Ishikawa (cell line): ENCODE measurements around the gene NDUFB10.

Experiments used
- CEBPB ChIP-seq: IDR thresholded peaks from 2 replicates; pipeline ENCODE4 v1.6.1; 2012
- EP300 ChIP-seq: IDR thresholded peaks from 2 replicates; pipeline ENCODE4 v1.6.1; 2012; ENCODE audit warnings: borderline replicate concordance
- FOXM1 ChIP-seq: IDR thresholded peaks from 2 replicates; pipeline ENCODE4 v1.6.1; 2012; ENCODE audit warnings: low read depth, borderline replicate concordance
- RAD21 ChIP-seq: IDR thresholded peaks from 2 replicates; pipeline ENCODE4 v1.6.1; 2012; ENCODE audit warnings: low read depth
- TAF1 ChIP-seq: IDR thresholded peaks from 2 replicates; pipeline ENCODE4 v1.6.1; 2012; ENCODE audit warnings: low read depth, mild to moderate bottlenecking
- TCF12 ChIP-seq: IDR thresholded peaks from 2 replicates; pipeline ENCODE4 v1.6.1; 2012; ENCODE audit warnings: low read depth
- TEAD4 ChIP-seq: IDR thresholded peaks from 2 replicates; pipeline ENCODE4 v1.6.1; 2012
- YY1 ChIP-seq: IDR thresholded peaks from 2 replicates; pipeline ENCODE4 v1.6.1; 2012; ENCODE audit warnings: low read depth
- ZBTB7A ChIP-seq: IDR thresholded peaks from 2 replicates; pipeline ENCODE4 v1.6.1; 2012; ENCODE audit warnings: low read depth
- TF ChIP-seq, protein P1 (sequence below): IDR thresholded peaks from 2 replicates; pipeline ENCODE4 v1.6.1; 2012
- TF ChIP-seq, protein P2 (sequence below): IDR thresholded peaks from 2 replicates; pipeline ENCODE4 v1.6.1; 2012; ENCODE audit warnings: low read depth, mild to moderate bottlenecking

GRCh38 chr16:1917665-1918350, 41.5 kb upstream of the NDUFB10 start:
- no peak for TF ChIP-seq FOXM1
- no peak for TF ChIP-seq TAF1
- no peak for TF ChIP-seq CEBPB
- TF ChIP-seq, protein P1, sequence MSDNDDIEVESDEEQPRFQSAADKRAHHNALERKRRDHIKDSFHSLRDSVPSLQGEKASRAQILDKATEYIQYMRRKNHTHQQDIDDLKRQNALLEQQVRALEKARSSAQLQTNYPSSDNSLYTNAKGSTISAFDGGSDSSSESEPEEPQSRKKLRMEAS = no peak
- TF ChIP-seq EP300 = no peak
- TF ChIP-seq RAD21 = no peak
- TF ChIP-seq, protein P2, sequence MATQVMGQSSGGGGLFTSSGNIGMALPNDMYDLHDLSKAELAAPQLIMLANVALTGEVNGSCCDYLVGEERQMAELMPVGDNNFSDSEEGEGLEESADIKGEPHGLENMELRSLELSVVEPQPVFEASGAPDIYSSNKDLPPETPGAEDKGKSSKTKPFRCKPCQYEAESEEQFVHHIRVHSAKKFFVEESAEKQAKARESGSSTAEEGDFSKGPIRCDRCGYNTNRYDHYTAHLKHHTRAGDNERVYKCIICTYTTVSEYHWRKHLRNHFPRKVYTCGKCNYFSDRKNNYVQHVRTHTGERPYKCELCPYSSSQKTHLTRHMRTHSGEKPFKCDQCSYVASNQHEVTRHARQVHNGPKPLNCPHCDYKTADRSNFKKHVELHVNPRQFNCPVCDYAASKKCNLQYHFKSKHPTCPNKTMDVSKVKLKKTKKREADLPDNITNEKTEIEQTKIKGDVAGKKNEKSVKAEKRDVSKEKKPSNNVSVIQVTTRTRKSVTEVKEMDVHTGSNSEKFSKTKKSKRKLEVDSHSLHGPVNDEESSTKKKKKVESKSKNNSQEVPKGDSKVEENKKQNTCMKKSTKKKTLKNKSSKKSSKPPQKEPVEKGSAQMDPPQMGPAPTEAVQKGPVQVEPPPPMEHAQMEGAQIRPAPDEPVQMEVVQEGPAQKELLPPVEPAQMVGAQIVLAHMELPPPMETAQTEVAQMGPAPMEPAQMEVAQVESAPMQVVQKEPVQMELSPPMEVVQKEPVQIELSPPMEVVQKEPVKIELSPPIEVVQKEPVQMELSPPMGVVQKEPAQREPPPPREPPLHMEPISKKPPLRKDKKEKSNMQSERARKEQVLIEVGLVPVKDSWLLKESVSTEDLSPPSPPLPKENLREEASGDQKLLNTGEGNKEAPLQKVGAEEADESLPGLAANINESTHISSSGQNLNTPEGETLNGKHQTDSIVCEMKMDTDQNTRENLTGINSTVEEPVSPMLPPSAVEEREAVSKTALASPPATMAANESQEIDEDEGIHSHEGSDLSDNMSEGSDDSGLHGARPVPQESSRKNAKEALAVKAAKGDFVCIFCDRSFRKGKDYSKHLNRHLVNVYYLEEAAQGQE = no peak
- TF ChIP-seq TEAD4 = no peak
- TF ChIP-seq ZBTB7A = no peak
- no peak for TF ChIP-seq YY1
- TF ChIP-seq TCF12 = no peak
